ENCODE data around the gene DNAJC30.
"Not testable (repeated sequence)": the region's sequence is repeated elsewhere in the genome, so short reads cannot be mapped to it uniquely, and the experiment has no call there.

Gene DNAJC30

GRCh38 chr7:73683056-73683787, at the start of gene DNAJC30, which contains the start of gene BUD23:
Gene DNAJC30 (minus strand): TSS chr7:73683453. CDS start chr7:73683423, 30 bp downstream.
Gene BUD23 (plus strand): TSS chr7:73683597. CDS start chr7:73683626, 29 bp downstream.
- DNase-seq (ENCODE audit: low read depth in 2 of 2) = peak; percentile 84 to 85

- no peak for DNase-seq (ENCODE audit: low read depth in 2 of 2)
Observed at GRCh38 chr7:73732397-73732796, 49.1 kb upstream of the DNAJC30 start.

- DNase-seq (ENCODE audit: low read depth in 2 of 2) = no peak
Observed at GRCh38 chr7:73730485-73730884, 47.2 kb upstream of the DNAJC30 start.

GRCh38 chr7:73728551-73728950, 45.3 kb upstream of the DNAJC30 start:
- DNase-seq (ENCODE audit: low read depth in 2 of 2) = no peak

- DNase-seq (ENCODE audit: low read depth in 2 of 2) = no peak
Observed at GRCh38 chr7:73727952-73728351, 44.7 kb upstream of the DNAJC30 start.

GRCh38 chr7:73726083-73726466, 42.8 kb upstream of the DNAJC30 start:
- DNase-seq (ENCODE audit: low read depth in 2 of 2) = no peak

GRCh38 chr7:73723813-73724212, 40.6 kb upstream of the DNAJC30 start:
- no peak for DNase-seq (ENCODE audit: low read depth in 2 of 2)

- DNase-seq (ENCODE audit: low read depth in 2 of 2) = no peak
Observed at GRCh38 chr7:73722785-73723184, 39.5 kb upstream of the DNAJC30 start.

GRCh38 chr7:73722182-73722581, 38.9 kb upstream of the DNAJC30 start:
- DNase-seq (ENCODE audit: low read depth in 2 of 2) = not testable (repeated sequence)

- no peak for DNase-seq (ENCODE audit: low read depth in 2 of 2)
Observed at GRCh38 chr7:73721377-73721817, 38.1 kb upstream of the DNAJC30 start.

- DNase-seq (ENCODE audit: low read depth in 2 of 2) = not testable (repeated sequence)
Observed at GRCh38 chr7:73720443-73720842, 37.2 kb upstream of the DNAJC30 start.

GRCh38 chr7:73719806-73720169, 36.5 kb upstream of the DNAJC30 start:
- no peak for DNase-seq (ENCODE audit: low read depth in 2 of 2)

GRCh38 chr7:73718905-73719805, 35.9 kb upstream of the DNAJC30 start, which contains the start of gene STX1A:
Gene STX1A (minus strand): TSS chr7:73719669. CDS start chr7:73719631, 38 bp downstream.
- DNase-seq (ENCODE audit: low read depth in 2 of 2) = no peak

- no peak for DNase-seq (ENCODE audit: low read depth in 2 of 2)
Observed at GRCh38 chr7:73718438-73718881, 35.2 kb upstream of the DNAJC30 start.

- peak in 1 of 2 experiments; percentile 59 for DNase-seq (ENCODE audit: low read depth in 2 of 2)
Observed at GRCh38 chr7:73717991-73718405, 34.7 kb upstream of the DNAJC30 start.

GRCh38 chr7:73717025-73717807, 34.0 kb upstream of the DNAJC30 start:
- DNase-seq (ENCODE audit: low read depth in 2 of 2) = no peak

GRCh38 chr7:73716318-73716890, 33.2 kb upstream of the DNAJC30 start:
- DNase-seq (ENCODE audit: low read depth in 2 of 2) = no peak

- peak; percentile 67 to 72 for DNase-seq (ENCODE audit: low read depth in 2 of 2)
Observed at GRCh38 chr7:73715648-73716317, 32.5 kb upstream of the DNAJC30 start.

GRCh38 chr7:73713319-73713718, 30.1 kb upstream of the DNAJC30 start:
- not testable (repeated sequence) for DNase-seq (ENCODE audit: low read depth in 2 of 2)

GRCh38 chr7:73712773-73713172, 29.5 kb upstream of the DNAJC30 start:
- DNase-seq (ENCODE audit: low read depth in 2 of 2) = no peak
